ENCODE results near the gene ITPKC. TPM values are rescaled to one million over a fixed set of nuclear protein-coding genes. Genes with fewer than 3 reads are reported as not detected.
"Not testable (repeated sequence)": the region's sequence is repeated elsewhere in the genome, so short reads cannot be mapped to it uniquely, and the experiment has no call there.

ITPKC gene
- total and polyA plus RNA-seq, 4 donors = 28.0 to 97.2 (median 43.1) TPM

DNA sequence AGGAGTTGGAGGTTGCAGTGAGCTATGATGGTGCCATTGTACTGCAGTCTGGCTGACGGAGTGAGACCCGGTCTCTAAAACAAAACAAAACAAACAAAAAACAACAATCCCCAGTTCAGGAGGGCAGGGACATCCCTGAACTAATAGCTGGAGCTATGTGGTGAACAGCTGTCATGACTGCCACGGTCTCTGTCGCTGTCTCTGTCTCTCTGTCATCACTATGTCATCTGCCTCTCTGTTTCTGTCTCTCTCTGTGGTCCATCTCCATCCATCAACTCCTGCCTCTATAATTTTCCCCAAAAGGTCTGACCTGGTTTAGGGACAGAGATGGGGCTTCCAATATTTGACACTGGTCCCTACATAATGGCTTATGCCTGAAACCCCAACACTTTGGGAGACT, 7.4 kb downstream of the ITPKC start:
- peaks cover 8 to 13% (median 9%) of the 10 kb centered on the region in 5 donors for H3K4me1 ChIP-seq (ENCODE audit: control insufficient read depth in 5 of 5, insufficient read depth in 5 of 5, low read length in 5 of 5)
- TF ChIP-seq CTCF (IDR thresholded peaks at IDR 0.05; ENCODE audit: control extremely low read depth, extremely low read depth) = no peak
- peaks cover 19 to 36% (median 31%) of the 10 kb centered on the region in 4 donors for H3K36me3 ChIP-seq (ENCODE audit: control insufficient read depth in 4 of 4, insufficient read depth in 4 of 4, low read length in 4 of 4)
- peaks cover 0 to 6% (median 0%) of the 10 kb centered on the region in 4 donors for H3K9me3 ChIP-seq (ENCODE audit: control insufficient read depth in 4 of 4, insufficient read depth in 3 of 4, low read length in 3 of 4)
- no peak overlapping the region for H3K27ac ChIP-seq (ENCODE audit: low read depth in 1 of 2, low read length in 1 of 2)
- DNase-seq = no peak
- H3K4me3 ChIP-seq = no peak overlapping the region
- no peaks in the 10 kb centered on the region for H3K27me3 ChIP-seq (ENCODE audit: control insufficient read depth in 3 of 3, insufficient read depth in 3 of 3, low read length in 2 of 3)
- WGBS, 2 donors = 95 to 97% methylated on average over 4 of the region's 4 CpGs
- ATAC-seq (ENCODE audit: insufficient read depth, low FRiP score) = no peak
- no peak overlapping the region for H3K9ac ChIP-seq (ENCODE audit: insufficient read depth in 1 of 2, low read length in 2 of 2)

- Histone ChIP-seq H3K9me3 (ENCODE audit: control insufficient read depth in 4 of 4, insufficient read depth in 3 of 4, low read length in 3 of 4) (peaks cover 0 to 6% (median 0%) of the 10 kb centered on the region in 4 donors), H3K27me3 (ENCODE audit: control insufficient read depth in 3 of 3, insufficient read depth in 3 of 3, low read length in 2 of 3) (no peaks in the 10 kb centered on the region), H3K4me3 (no peak overlapping the region), H3K27ac (ENCODE audit: low read depth in 1 of 2, low read length in 1 of 2) (peak overlapping the region in 1 of 2 donors; percentile 26), H3K36me3 (ENCODE audit: control insufficient read depth in 4 of 4, insufficient read depth in 4 of 4, low read length in 4 of 4) (peaks cover 19 to 37% (median 32%) of the 10 kb centered on the region in 4 donors), H3K4me1 (ENCODE audit: control insufficient read depth in 5 of 5, insufficient read depth in 5 of 5, low read length in 5 of 5) (peaks cover 3 to 13% (median 9%) of the 10 kb centered on the region in 5 donors), H3K9ac (ENCODE audit: insufficient read depth in 1 of 2, low read length in 2 of 2) (no peak overlapping the region)
- DNase-seq (no peak), ATAC-seq (ENCODE audit: insufficient read depth, low FRiP score) (no peak)
- no peak for TF ChIP-seq CTCF (IDR thresholded peaks at IDR 0.05; ENCODE audit: control extremely low read depth, extremely low read depth)
- 89 to 91% methylated on average over 3 of the region's 3 CpGs for WGBS, 2 donors
Observed at GRCh38 chr19:40724855-40725254, 7.9 kb downstream of the ITPKC start.

DNA sequence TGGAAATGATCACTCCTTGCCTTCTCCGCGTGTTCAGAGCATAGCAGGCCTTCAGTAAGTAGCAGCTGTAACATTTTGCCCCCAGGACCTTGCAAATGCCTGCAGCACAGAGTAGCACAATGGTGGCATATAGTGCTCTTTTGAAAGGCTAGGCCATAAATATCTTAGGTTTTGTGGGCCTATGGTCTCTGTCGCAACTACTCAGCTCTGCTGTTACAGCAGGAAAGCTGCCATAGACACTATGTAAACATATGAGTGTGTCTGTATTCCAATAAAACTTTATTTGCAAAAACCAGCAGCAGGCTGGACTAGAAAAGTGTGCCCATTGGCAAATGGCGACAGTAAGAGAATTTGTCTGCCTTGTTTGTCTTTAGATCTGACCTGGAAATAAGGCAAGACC, 9.4 kb downstream of the ITPKC start:
- Histone ChIP-seq H3K4me1 (ENCODE audit: control insufficient read depth in 5 of 5, insufficient read depth in 5 of 5, low read length in 5 of 5) (peaks cover 0 to 10% (median 0%) of the 10 kb centered on the region in 5 donors), H3K4me3 (no peak overlapping the region), H3K27ac (ENCODE audit: low read depth in 1 of 2, low read length in 1 of 2) (no peak overlapping the region), H3K9ac (ENCODE audit: insufficient read depth in 1 of 2, low read length in 2 of 2) (no peak overlapping the region), H3K36me3 (ENCODE audit: control insufficient read depth in 4 of 4, insufficient read depth in 4 of 4, low read length in 4 of 4) (peaks cover 28 to 49% (median 42%) of the 10 kb centered on the region in 4 donors), H3K9me3 (ENCODE audit: control insufficient read depth in 4 of 4, insufficient read depth in 3 of 4, low read length in 3 of 4) (peaks cover 0 to 6% (median 0%) of the 10 kb centered on the region in 4 donors), H3K27me3 (ENCODE audit: control insufficient read depth in 3 of 3, insufficient read depth in 3 of 3, low read length in 2 of 3) (no peaks in the 10 kb centered on the region)
- 97 to 99% methylated on average over 4 of the region's 4 CpGs for WGBS, 2 donors
- DNase-seq = no peak
- ATAC-seq (ENCODE audit: insufficient read depth, low FRiP score) = no peak
- TF ChIP-seq CTCF (IDR thresholded peaks at IDR 0.05; ENCODE audit: control extremely low read depth, extremely low read depth) = no peak

GRCh38 chr19:40730065-40730464, 13.2 kb downstream of the ITPKC start:
- peaks cover 39 to 72% (median 59%) of the 10 kb centered on the region in 4 donors for H3K36me3 ChIP-seq (ENCODE audit: control insufficient read depth in 4 of 4, insufficient read depth in 4 of 4, low read length in 4 of 4)
- ATAC-seq (ENCODE audit: insufficient read depth, low FRiP score); H3K4me3 ChIP-seq; H3K27ac ChIP-seq (ENCODE audit: low read depth in 1 of 2, low read length in 1 of 2); DNase-seq; H3K4me1 ChIP-seq (ENCODE audit: control insufficient read depth in 5 of 5, insufficient read depth in 5 of 5, low read length in 5 of 5); H3K9me3 ChIP-seq (ENCODE audit: control insufficient read depth in 4 of 4, insufficient read depth in 3 of 4, low read length in 3 of 4); H3K27me3 ChIP-seq (ENCODE audit: control insufficient read depth in 3 of 3, insufficient read depth in 3 of 3, low read length in 2 of 3); H3K9ac ChIP-seq (ENCODE audit: insufficient read depth in 1 of 2, low read length in 2 of 2): not testable (repeated sequence)
- 95 to 96% methylated on average over 5 of the region's 5 CpGs for WGBS, 2 donors

- DNase-seq; ATAC-seq (ENCODE audit: insufficient read depth, low FRiP score); H3K9me3 ChIP-seq (ENCODE audit: control insufficient read depth in 4 of 4, insufficient read depth in 3 of 4, low read length in 3 of 4); H3K9ac ChIP-seq (ENCODE audit: insufficient read depth in 1 of 2, low read length in 2 of 2); H3K4me1 ChIP-seq (ENCODE audit: control insufficient read depth in 5 of 5, insufficient read depth in 5 of 5, low read length in 5 of 5); H3K27me3 ChIP-seq (ENCODE audit: control insufficient read depth in 3 of 3, insufficient read depth in 3 of 3, low read length in 2 of 3); H3K27ac ChIP-seq (ENCODE audit: low read depth in 1 of 2, low read length in 1 of 2); H3K4me3 ChIP-seq: not testable (repeated sequence)
- WGBS, 2 donors = 97% methylated on average over 16 of the region's 16 CpGs
- H3K36me3 ChIP-seq (ENCODE audit: control insufficient read depth in 4 of 4, insufficient read depth in 4 of 4, low read length in 4 of 4) = peaks cover 42 to 70% (median 62%) of the 10 kb centered on the region in 4 donors
Observed at GRCh38 chr19:40732304-40732703, 15.4 kb downstream of the ITPKC start.

Data from lung (tissue), 12 donors.